Fibroblast of villous mesenchyme (primary cell): ENCODE results near the gene PHTF2. TPM values are rescaled to one million over a fixed set of nuclear protein-coding genes. Genes with fewer than 3 reads are reported as not detected.

Source experiments
- DNase-seq: peaks from one replicate; pipeline ENCODE4 v3.0.0-alpha.2; 2010; ENCODE audit warnings: low read depth
- H3K4me3 ChIP-seq: 2 replicates; pipeline ENCODE4 v1.5.1; 2011; ENCODE audit warnings: low read depth, mild to moderate bottlenecking, low read length
- CTCF ChIP-seq: IDR thresholded peaks from 2 replicates; pipeline ENCODE4 v1.5.1; 2012; ENCODE audit warnings: low read depth, mild to moderate bottlenecking, low read length; ENCODE audit not compliant: insufficient read depth
- total RNA-seq: library from RNA; depleted of rRNA; stranded (reverse); fragments of >200 nt; gene quantifications from 2 replicates; pipeline ENCODE4 v1.2.3, GENCODE V29; 2012

PHTF2 gene
- total RNA-seq, 1 donor: 119 TPM

DNA sequence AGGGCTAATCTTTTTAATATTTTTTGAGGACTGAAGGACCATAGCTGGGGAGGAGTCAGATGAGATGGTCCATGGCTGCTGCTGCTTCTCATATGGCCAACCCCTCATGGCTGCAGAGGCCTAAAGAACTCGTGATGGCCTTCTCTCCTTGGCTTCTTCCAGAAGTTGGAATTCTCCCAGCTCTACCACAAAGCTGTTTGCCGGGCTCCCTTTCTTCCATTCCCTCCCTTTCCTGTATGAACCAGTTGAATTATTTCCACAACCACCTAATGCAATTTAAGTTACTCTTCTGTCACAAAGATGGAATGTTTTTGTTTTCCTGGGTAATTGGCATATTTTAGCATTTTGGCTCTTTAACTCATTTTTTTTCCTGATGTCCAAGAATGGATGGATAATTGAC lies 80.7 kb downstream of the PHTF2 start:
- no peak overlapping the region for H3K4me3 ChIP-seq
- TF ChIP-seq CTCF: no peak
- no peak for DNase-seq

DNA sequence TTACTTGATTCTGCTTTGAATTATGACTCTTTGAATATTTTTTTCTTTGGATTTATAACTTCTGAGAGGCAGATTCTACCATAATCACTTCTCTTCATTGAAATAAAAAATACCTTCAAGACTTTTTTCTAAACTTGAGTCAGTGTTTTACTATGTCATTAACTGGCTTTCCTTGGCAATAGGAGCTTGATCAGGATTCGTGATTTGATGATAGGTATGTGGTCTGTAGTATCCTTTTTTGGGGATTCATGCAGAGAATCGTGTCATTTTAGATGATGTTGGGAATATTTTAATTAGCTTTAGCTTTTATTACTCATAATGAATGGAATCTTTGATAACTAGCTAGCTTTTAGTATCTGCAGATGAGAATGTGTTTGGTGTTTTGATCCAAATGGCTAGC lies 83.3 kb downstream of the PHTF2 start:
- H3K4me3 ChIP-seq: no peak overlapping the region
- TF ChIP-seq CTCF: no peak
- no peak for DNase-seq

DNA sequence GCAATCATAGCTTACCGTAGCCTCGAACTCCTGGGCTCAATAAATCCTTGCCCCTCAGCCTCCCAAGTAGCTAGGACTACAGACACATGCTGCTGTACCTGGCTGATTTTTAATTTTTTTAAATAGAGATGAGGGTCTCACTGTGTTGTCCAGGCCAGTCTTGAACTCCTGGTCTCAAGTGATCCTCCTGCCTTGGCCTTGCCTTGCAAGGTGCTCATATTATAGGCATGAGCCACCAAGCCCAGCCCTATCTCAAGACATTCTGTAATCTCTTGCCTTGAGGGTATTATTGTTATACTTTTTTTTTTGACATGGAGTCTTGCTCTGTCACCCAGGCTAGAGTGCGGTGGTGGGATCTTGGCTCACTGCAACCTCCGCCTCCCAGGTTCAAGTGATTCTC lies 86.6 kb downstream of the PHTF2 start:
- no peak overlapping the region for H3K4me3 ChIP-seq
- no peak for DNase-seq
- TF ChIP-seq CTCF: no peak

DNA sequence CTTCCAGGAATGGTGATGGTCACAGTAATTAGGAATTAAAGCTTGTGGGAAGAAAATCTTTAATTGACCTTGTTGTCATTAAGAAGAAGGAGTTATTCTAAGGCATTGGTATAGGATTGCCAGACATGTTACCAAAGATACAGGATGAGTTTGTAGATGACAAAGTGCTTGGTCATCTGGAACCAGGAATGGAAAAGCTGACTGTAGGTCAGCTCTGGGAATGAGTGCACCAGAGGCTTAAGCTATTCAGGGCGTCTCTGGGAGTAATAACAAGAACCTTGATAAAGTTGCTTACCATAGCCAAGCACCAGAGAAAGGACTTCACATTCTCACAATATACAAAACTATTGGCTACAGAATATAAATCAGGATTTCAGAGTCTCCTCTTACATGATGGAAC lies 89.0 kb downstream of the PHTF2 start:
- no peak overlapping the region for H3K4me3 ChIP-seq
- DNase-seq: peak; percentile 66
- no peak for TF ChIP-seq CTCF

DNA sequence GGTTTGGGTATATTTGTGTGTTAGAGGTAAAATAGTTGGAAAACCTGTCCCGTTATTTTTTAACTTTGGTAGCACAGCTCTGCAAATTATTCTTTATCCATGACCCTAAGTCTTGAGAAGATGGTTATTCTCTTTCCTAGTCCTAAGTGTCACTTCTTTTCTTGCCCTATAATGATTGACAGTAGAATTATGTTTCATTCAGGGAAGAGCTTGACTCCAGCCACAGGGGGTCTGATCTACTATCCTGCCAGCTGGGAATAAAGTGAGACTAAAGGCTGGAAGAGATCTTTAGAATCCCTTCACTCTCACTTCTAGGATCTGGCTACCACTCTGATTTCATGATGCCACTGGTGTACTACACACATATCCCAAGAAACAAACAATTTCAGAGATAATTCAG lies 90.4 kb downstream of the PHTF2 start:
- DNase-seq: no peak
- no peak overlapping the region for H3K4me3 ChIP-seq
- no peak for TF ChIP-seq CTCF

DNA sequence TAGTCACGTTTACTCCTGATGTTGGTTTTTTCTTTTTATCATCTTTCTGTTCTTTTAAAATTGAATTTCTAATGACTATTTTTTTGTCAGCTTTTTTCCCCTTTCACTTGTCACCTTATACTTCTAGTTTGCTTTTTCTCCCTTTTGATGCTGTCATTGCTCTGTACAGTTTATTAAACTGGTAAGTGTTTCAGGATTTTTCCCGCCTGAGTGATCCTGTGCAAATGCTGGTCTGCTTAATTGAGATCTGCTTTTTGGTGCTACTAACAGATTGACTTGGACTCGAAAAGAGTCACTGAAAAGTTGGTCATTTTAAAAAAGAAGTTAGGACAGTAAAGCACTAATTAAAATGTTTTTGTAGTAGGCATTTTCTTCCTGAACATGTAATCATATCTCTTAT lies 95.2 kb downstream of the PHTF2 start:
- no peak for TF ChIP-seq CTCF
- DNase-seq: no peak
- H3K4me3 ChIP-seq: no peak overlapping the region

DNA sequence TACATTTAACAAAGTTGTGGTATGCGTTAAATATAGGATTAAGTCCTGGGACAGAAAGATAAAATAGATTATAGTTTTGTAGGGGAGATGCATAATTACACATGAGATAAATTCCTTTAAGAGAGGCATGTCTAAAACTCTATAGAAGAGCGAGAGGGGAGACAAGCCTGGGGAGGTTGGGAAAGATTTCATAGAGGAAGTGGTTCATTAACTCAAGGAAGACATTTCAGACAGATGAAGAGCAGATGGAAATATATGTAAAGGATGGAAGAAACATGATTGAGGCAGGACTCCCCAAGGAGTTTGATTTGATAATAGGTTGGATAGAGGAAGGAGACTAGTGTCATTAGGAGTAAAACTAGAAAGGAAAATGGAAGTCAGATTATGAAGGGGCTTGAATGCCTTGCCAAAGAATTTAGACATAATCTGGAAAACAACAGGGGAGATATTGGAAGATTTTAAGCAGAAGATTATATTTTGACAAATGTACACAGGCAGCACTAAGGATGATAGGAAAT lies 96.1 kb downstream of the PHTF2 start:
- no peak for TF ChIP-seq CTCF
- no peak overlapping the region for H3K4me3 ChIP-seq
- DNase-seq: peak; percentile 42
